HG02623 (cell line): ENCODE results near the gene NSMF.

Experiments used
- ATAC-seq: cut with Tn5 transposase; IDR thresholded peaks from one replicate; pipeline ENCODE4 v1.9.1; 2021; ENCODE audit warnings: moderate library complexity; ENCODE audit not compliant: unreplicated experiment

NSMF gene

GRCh38 chr9:137459152-137459600, at the start of gene NSMF:
Gene NSMF (minus strand): TSS chr9:137459334. CDS start chr9:137459102, 232 bp downstream.
- ATAC-seq = peak; percentile 58

GRCh38 chr9:137506702-137507171, 47.6 kb upstream of the NSMF start:
- no peak for ATAC-seq

- ATAC-seq = no peak
These were observed 47.1 kb upstream of the NSMF start for GRCh38 chr9:137506274-137506673.

GRCh38 chr9:137505421-137506140, 46.4 kb upstream of the NSMF start:
- ATAC-seq = no peak

- ATAC-seq = no peak
These were observed 45.3 kb upstream of the NSMF start for GRCh38 chr9:137504432-137504777.

GRCh38 chr9:137502008-137502911, 43.1 kb upstream of the NSMF start:
- no peak for ATAC-seq

GRCh38 chr9:137501457-137501856, 42.3 kb upstream of the NSMF start:
- ATAC-seq = no peak

GRCh38 chr9:137500666-137501397, 41.7 kb upstream of the NSMF start:
- no peak for ATAC-seq

- ATAC-seq = no peak
These were observed 40.9 kb upstream of the NSMF start for GRCh38 chr9:137499858-137500661.

- ATAC-seq = no peak
These were observed 40.3 kb upstream of the NSMF start for GRCh38 chr9:137499416-137499815.

GRCh38 chr9:137498720-137499150, 39.6 kb upstream of the NSMF start:
- ATAC-seq = no peak

- no peak for ATAC-seq
These were observed 39.0 kb upstream of the NSMF start for GRCh38 chr9:137497921-137498719.

GRCh38 chr9:137496601-137497375, 37.7 kb upstream of the NSMF start:
- no peak for ATAC-seq

GRCh38 chr9:137494550-137495351, 35.6 kb upstream of the NSMF start:
- no peak for ATAC-seq

- no peak for ATAC-seq
These were observed 35.0 kb upstream of the NSMF start for GRCh38 chr9:137494104-137494544.

- no peak for ATAC-seq
These were observed 34.4 kb upstream of the NSMF start for GRCh38 chr9:137493364-137494103.
